GM06990 (cell line): Measurements from ENCODE around the gene CRIM1.

Source experiments
- DNase-seq: peaks from one replicate; pipeline ENCODE4 v3.0.0-alpha.2; 2011; ENCODE audit not compliant: insufficient read length; ENCODE audit errors: extremely low read depth
- H3K27me3 ChIP-seq: replicated peaks from 2 replicates; pipeline ENCODE4 v1.6.0; 2011; ENCODE audit warnings: low read length; ENCODE audit not compliant: control insufficient read depth, insufficient read depth
- H3K36me3 ChIP-seq: 2 replicates; pipeline ENCODE4 v1.5.1; 2011; ENCODE audit warnings: low read length; ENCODE audit not compliant: control insufficient read depth, insufficient read depth
- H3K4me3 ChIP-seq: replicated peaks from 2 replicates; pipeline ENCODE4 v1.5.1; 2011; ENCODE audit warnings: low read depth, mild to moderate bottlenecking, control low read depth, low read length
- CTCF ChIP-seq: IDR thresholded peaks from 2 replicates; pipeline ENCODE4 v1.5.1; 2011; ENCODE audit warnings: low read length, control low read depth, mild to moderate bottlenecking, inconsistent platforms; ENCODE audit not compliant: insufficient read depth, poor library complexity, severe bottlenecking

The CRIM1 gene

DNA sequence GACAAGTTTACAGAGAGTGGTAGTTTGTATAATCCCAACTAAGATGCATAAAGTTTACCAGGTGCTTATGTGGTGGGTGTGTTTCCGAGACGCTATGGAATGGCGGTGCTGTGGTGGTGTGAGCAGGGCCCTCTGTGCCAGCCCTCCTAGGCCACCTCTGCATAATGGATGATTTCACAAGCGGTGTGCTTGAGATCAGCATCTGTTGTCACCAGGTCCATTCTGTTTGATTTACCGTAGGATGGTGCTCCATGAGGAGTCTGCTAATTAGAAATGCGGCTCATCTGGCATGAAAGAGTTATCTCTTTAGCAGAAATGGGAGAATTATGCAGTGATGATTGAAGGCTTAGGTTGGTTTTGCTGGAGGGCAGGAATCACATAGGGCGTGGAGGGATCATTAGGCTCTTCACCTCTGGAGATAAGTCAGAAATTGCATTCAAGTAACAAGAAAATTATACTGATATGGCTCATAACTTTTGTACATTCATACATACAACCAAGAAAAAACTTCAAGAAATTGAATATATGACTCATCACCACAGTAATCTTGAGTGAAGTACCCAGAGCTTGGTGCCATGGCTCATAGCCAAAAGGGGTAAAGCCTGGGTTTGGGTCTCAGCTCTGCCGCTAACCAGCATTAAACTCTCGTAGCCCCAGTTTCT lies 41.4 kb downstream of the CRIM1 start:
- Histone ChIP-seq H3K36me3 (no peaks in the 10 kb centered on the region), H3K4me3 (no peak overlapping the region), H3K27me3 (no peaks in the 10 kb centered on the region)
- no peak for TF ChIP-seq CTCF
- DNase-seq: no peak

- H3K36me3 ChIP-seq: no peaks in the 10 kb centered on the region
- no peak overlapping the region for H3K4me3 ChIP-seq
- no peaks in the 10 kb centered on the region for H3K27me3 ChIP-seq
- no peak for DNase-seq
- TF ChIP-seq CTCF: no peak
These were observed 42.3 kb downstream of the CRIM1 start for GRCh38 chr2:36397728-36398413.

GRCh38 chr2:36399050-36399449 lies 43.5 kb downstream of the CRIM1 start:
- Histone ChIP-seq H3K4me3 (no peak overlapping the region), H3K36me3 (no peaks in the 10 kb centered on the region), H3K27me3 (no peaks in the 10 kb centered on the region)
- TF ChIP-seq CTCF: no peak
- DNase-seq: no peak

- Histone ChIP-seq H3K36me3 (no peaks in the 10 kb centered on the region), H3K4me3 (no peak overlapping the region), H3K27me3 (no peaks in the 10 kb centered on the region)
- no peak for DNase-seq
- no peak for TF ChIP-seq CTCF
These were observed 48.2 kb downstream of the CRIM1 start for GRCh38 chr2:36403675-36404230.

DNA sequence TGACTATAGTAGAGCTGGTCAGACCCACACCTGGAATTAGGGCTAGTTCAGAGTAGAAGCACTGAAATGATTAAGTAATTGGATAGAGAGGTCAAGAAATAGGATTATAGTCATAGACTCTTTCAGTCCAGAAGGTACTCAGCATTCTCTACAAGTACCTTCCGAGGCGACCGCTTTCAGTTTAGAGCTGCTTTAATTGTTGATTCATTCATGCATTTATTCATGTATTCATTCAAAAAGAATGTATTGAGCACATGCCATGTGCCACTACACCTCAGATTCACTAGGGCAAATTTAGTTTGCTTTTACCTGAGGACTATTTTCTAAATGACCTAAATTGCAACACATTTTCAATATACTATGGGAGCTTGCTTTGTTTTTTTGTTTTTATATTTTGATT lies 48.7 kb downstream of the CRIM1 start:
- Histone ChIP-seq H3K36me3 (no peaks in the 10 kb centered on the region), H3K4me3 (no peak overlapping the region), H3K27me3 (no peaks in the 10 kb centered on the region)
- TF ChIP-seq CTCF: no peak
- no peak for DNase-seq
